GM10847 (cell line): Measurements from ENCODE around the gene FSIP1.

Experiments
- POLR2A ChIP-seq: IDR thresholded peaks from 2 replicates; pipeline ENCODE4 v1.6.1; 2011; ENCODE audit not compliant: insufficient read length; ENCODE audit errors: extremely low read depth

FSIP1 gene

DNA sequence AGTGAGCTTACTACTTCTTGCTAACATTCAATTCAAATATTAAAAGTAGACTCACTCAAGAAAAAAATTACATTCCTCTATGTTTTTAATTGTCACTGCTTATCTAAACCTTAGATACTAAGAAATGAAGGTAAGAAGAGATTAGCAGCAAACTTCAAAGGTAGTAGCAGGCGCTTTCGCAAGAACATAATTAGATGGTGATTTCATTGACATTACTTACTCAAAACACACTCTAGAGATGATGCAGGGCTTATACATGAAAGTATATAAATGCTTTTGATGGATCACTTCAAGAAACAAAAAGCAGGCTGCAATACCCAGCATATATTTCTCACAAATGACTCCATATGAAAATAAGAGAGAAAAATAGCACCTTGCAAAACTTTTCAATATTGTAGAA, 86.8 kb downstream of the FSIP1 start:
- TF ChIP-seq POLR2A, result no peak

DNA sequence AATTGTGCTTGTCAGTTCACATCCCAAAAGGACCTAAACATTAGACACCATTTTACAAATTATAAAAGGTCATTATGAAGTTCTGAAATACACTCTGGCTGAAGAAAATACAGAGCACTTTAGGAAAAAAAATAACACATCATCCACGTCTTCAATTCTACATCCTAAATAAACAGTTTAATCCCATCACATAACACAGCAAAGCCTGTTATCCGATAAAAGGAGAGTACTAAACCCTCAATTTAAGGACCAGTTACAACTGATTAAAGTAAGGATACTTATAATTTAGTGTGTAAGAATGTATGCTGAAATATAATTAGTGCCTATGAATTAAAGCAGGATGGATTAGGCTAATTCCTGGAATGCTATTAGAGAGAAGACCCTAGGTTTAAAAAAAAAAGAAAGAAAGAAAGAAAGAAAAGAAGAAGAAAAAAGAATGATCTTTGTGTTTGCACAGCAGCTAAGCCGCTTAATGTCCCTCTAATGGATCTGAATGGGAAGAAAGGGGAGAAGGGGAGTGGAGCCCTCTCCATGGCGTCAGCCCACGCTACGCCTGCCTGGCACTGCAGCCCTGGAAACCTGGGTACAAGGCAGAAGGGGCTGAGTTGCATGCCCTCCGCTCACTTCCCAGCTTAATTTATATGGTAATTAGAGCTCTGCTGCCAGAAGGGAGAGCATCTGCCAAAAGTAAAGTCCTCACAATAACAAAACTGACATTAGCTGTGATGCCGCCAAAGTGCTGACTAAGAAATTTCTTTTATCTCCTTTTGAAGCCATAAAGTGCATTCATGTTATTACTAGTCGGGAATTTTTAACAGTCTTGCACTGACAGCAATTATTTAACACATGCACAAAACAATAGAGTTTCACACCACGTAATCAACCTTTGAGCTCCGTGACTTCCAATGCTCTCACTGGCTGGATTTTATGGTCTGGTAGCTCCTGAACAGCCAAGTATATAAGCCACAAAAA, 90.0 kb downstream of the FSIP1 start:
- TF ChIP-seq POLR2A, result no peak

DNA sequence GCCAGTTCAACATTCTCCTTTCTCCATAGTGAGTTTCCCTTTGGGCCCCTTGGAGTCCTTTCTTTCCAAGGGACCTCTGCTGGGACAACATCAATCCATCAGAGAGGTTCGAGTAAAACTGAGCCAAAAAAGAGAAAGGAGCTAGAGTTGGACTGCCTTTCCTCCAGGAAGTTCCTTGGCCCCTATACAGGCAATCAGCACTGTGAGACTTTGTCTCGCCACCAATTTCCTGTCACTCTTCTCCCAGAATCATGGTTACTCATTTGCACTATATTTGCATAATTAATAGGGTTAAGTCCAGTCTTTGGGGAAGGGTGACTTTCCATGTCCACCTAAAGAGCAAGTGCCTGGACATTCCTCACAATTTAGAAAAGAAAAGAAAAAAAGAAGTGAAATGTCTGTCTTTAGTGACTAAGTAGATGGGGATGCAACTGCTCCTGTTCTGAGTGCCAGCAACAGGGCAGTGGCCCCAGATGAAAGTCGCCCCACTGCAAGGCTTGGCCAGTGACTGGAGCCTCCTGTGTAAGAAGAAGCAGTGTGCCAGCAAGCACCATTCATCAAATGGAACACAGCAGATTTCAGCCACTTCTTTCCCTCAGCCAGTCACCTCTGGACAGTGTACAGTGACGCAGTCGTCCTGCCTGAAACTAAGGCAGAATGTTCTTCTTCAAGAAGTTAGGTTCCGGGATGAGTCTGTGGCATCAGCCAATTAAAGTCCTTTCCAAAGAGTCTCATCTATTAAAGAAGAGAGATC, 91.6 kb downstream of the FSIP1 start:
- TF ChIP-seq POLR2A, result no peak

DNA sequence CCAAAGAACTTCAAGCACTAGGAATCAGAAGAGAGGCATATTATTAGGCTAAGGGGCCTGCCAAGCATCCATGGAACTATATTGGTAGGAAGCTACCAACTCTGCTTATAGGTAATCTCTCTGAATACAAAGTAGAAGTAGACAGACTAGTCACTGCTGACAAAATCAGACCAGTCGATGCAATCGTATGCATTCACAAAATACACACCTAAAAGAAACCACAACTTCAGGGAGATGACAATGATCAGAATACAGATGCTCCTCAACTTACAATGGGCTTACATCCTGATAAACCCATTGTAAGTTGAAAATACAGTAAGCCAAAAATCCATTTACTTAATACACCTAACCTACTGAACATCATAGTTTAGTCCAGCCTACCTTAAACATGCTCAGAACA, 94.7 kb downstream of the FSIP1 start:
- TF ChIP-seq POLR2A, result no peak

DNA sequence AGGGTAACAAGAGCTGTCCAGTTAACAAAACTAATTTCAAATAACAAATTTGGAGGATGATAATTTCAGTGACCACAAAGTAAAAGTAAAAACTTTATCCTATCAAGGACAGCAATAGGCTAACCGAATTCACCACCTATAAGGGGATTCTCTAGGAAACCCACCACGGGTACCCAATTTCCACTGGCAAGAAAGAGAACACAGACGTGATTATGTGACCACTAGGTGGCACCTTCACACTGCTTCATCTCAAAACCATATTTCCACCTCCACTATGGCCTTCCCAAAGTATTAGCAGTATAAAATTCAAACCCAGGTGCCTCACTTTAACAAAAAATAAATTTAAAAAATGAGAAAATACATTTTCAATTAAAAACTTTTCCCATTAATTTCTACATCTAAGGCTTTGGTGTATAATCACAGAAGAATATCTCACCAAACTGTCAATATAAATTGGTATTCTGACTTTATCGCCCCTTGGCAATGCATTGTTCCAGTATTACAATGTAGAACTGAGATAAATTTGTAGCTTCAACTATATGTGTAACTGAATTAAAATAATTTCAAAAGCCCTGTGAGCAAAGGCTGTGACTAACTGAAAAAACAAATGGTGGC, 96.5 kb downstream of the FSIP1 start:
- no peak for TF ChIP-seq POLR2A

DNA sequence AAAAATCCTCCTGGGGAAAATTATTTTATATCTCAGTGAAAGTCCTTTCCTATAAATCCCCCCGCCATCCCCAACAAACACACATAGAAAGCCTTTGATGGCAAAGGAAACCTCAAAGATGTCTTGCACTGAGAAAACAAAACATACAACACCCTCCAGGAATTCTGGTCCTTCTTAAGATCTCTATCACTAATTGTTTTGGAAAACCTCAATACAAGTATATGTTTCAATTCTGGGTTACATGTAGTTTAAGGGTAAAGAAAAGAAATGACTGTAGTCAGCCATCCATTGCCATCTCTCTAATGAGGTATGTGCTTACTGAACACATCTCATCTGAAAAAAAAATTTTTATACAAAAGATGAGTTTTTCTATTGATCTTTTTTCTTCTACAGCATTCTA, 97.3 kb downstream of the FSIP1 start:
- TF ChIP-seq POLR2A, result no peak

DNA sequence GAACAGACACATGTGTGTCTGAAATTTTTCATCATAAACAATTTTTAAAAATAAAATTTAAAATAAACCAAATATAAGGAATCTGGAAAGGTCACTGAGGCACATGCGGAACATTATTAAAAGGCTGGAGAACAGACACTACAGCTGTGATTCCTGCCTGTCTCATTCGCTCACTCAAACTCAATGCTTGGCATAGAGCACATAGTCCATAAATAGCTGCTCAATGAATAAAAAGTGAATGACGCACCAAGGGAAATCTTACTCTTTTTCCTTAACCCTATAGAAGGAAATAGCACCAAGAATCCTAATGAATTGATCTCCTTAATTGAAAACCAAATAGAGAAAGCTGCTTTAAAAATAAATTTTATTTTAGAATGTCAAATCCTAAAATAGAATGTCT, 98.4 kb downstream of the FSIP1 start:
- TF ChIP-seq POLR2A, result no peak

DNA sequence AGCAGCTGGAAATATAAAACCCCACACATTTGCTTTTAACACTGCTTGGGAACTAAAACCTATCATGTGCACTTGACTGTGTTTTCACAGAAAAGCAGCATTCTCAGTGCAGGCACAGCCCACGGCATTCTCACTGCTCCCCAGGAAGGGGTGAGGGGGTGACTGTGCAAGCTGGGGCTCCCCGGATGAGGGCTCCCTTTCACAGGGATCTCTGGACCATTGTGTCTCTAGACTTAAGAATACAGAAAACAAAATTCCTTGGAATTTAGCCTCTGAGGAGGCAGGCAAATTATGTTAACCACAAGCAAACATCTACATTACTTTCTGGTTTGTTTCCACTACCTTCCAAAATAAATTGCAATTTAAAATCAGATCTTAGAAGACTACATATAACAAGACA, 100.3 kb downstream of the FSIP1 start:
- no peak for TF ChIP-seq POLR2A

DNA sequence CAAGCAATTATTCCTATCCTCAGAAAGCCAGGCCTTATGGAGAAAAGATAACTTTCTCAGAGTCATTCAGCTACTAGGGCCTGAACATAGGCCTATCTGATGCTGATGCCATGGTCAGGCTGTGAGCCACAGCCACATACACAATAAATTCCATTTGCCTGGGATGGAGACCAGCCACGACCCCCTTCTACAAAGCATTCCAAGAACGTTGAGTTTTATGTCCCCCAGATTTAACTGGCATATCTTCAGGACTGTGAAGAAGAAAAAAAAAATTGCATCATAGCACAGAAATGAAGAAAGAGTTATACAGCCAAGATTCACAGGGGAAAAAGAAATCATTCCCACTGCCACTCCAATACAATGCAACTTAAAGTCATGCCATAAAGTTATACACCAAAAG, 101.8 kb downstream of the FSIP1 start:
- TF ChIP-seq POLR2A, result no peak

DNA sequence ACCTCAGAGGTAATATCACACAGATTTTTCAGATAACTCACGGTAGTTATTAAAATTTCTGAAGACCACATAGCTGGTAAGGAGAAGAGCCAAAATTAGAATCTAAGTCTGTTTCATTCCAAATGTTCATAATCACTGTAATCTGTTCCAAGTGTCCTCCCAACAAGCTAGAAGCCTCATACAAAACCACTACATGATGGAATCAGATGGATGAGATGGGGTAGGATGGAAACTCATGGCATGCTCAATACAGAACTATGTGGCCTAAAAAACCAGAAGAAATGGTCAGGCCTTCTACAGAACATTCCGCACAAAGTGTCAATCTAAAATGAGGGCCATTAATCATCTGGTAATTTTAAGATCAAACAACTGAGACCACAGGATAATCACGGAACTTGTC, 110.0 kb downstream of the FSIP1 start:
- no peak for TF ChIP-seq POLR2A

DNA sequence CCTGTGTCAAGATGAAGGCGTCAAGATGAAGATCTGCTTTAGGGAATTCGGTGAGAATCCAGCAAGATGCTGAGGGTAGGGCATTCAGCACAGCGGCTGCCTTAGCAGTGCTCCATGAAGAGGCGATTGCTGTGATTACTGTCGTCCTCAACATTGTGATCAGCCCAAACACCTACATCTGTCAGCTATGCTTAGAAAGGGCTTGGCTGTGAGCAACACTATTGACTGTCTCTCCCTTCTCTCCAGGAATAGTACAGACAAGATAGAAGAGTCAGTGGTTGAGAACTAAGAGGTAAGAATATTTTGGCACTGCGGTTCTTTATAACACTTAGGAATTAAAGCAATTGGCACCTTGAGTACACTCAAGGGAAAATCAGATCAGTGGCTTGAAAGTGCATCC, 110.5 kb downstream of the FSIP1 start:
- no peak for TF ChIP-seq POLR2A

DNA sequence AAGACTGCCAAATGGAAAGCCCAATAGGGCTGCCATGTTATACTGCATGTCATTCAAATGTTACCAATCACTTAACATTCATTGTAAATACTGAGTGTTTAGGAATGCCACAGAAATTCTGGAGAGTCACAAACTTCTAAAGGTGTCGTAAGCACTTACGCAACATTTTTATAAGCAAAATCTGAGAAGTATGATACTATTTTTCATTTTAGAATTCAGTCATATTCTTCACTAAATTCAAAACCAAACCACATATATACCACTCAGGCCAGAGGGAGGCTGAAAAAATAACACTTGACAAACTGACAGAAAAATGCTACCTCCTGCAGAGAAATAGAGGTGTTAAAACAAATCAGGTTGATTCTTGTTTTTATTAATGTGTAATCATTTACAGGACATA, 112.0 kb downstream of the FSIP1 start:
- TF ChIP-seq POLR2A, result no peak

DNA sequence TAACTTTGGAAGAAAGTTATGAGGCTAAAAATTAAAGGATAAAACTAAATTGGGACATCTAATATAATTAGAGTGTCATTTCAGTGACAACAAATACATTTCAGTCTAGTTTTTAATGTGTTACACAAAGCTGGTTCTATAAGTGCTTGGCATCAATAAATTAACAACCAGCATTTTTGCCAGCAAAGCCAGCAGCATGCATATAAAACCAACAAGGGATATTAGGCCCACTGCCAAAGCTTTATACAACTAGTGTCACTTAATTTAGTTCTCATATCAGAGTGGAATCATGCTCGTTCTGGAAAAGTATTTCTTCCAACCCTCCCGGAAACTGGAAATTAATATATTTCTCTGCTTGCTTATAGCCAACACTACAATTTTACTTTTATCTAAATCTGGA, 113.0 kb downstream of the FSIP1 start:
- no peak for TF ChIP-seq POLR2A

DNA sequence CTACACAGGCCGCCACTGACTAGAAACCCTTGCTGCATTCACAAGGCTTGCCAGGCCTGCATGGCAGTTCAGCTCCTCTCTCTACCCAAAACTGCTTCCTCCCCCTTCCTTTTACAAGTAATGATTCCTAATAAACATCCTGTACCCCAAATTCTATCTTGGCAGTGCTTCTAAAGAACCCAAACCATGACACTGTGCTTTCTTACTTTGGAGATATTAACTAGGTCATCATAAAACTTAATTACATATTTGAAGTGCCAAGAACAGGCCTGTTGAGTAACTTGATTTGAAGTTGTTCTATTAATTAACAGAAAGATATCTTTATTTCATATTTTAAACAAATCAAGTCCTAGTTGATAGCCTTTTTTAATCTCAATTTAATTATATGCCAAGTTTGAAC, 113.4 kb downstream of the FSIP1 start:
- no peak for TF ChIP-seq POLR2A

DNA sequence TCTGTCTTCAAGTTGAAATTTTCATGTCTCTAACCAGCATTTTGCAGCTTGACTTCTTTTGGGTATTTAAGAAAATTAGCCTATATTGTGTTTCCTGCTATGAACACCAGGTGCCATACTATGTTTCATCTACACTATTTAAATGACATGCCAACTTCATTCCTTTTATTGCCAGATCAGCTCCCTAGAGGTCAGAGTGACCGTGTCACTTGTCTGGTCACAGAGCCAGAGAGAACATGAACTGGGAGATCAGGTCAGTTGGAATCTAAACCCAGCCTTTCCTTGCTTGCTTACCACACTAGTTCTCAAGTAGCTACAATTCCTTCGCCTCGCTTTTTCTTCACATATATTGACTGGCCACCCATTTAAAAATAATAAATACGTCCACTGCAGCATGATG, 114.2 kb downstream of the FSIP1 start:
- no peak for TF ChIP-seq POLR2A
